HTR-8/SVneo (cell line): Measurements from ENCODE around the gene TENM4.

Experiments
- DNase-seq: peaks from one replicate; pipeline ENCODE4 v3.0.0; 2011; ENCODE audit warnings: low spot score, mixed read lengths; ENCODE audit not compliant: insufficient read length
- FAIRE-seq: peaks from 2 replicates; lab custom pipeline; 2011; peaks lifted over from hg19 to GRCh38; lab: Jason Lieb, UNC

Gene TENM4

GRCh38 chr11:79160791-79161403 lies 279.9 kb downstream of the TENM4 start:
- DNase-seq (no peak), FAIRE-seq (no peak)

DNA sequence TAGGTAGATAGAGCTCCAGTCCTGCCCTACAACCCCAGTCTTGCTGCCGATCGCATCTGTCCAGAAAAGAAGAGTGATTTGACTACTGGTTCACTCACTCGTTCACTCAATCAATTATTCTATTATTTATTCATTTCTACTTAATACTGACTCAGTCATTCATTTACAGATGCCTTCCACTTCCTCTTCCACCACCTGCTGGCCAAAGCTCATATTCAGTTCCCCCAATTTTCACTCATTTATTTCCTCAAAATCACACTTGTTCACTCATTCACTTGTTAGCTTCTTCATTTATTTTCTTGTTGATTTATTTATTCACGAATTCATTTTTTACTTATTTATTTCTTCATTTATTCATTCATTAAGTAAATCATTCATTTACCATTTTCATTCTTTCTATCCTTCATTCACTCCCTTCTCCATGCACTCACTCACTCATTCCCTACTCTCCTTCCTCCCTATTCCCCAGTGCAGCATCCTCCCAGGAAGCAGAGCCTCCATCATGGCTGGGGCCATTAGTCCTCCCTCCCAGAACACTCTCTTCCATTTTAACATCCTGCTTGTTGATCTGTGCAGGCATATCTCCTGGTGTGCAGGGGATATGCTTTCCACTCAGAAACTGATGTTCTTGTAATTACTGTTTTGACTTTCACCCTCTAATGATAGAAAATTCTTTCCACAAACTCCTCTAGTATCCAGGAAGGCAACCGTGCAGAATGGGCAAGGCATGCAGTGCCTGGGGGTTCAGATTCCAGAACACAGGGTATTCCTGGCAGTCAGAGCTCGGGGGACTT lies 281.0 kb downstream of the TENM4 start:
- DNase-seq, result no peak
- no peak for FAIRE-seq

DNA sequence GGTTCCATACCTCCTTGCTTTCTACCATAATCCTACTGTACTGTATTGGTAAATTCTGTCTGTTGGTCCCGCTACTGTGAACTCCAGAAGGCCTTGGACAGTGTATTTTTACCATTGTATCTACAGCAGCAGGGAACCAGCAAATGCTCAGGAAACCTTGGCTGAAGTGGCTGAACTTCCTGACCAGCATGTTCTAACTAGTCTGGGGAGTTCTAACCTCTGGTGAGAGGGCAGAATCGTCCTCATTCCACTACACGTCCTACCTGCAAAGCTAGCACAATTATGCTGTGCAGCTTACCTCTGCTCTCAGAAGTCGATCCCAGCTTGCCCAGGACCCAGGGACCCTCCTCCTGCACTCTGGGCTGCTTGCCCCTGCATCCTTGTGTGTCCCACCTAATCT lies 283.1 kb downstream of the TENM4 start:
- no peak for FAIRE-seq
- DNase-seq, result no peak

GRCh38 chr11:79156031-79156430 lies 284.8 kb downstream of the TENM4 start:
- DNase-seq (no peak), FAIRE-seq (no peak)

GRCh38 chr11:79155237-79155636 lies 285.6 kb downstream of the TENM4 start:
- DNase-seq (no peak), FAIRE-seq (no peak)

DNA sequence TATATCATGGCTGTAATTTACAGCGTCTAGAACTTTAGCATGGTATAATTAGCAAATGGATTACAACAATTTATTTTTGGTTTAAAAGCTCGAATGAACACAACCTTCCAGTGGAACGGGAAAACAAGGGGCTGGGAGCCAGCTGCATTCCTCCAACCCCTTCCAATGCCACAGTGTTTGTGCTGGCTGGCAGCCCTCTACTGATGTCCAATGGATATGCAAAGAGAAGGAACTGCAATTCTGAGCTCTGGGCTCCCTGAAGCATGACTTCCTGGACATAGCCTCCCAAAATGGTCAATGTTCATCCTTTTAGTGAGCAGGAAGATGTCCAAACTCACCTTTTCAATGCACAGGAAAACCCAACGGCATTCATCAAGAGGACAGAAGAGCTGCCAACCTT lies 288.3 kb downstream of the TENM4 start:
- FAIRE-seq (no peak), DNase-seq (no peak)

GRCh38 chr11:79151396-79151795 lies 289.4 kb downstream of the TENM4 start:
- no peak for FAIRE-seq

GRCh38 chr11:79150966-79151365 lies 289.9 kb downstream of the TENM4 start:
- DNase-seq, result no peak
- FAIRE-seq, result no peak

More at GRCh38 chr11:79151396-79151795, 289.4 kb downstream of the TENM4 start:
- no peak for DNase-seq

DNA sequence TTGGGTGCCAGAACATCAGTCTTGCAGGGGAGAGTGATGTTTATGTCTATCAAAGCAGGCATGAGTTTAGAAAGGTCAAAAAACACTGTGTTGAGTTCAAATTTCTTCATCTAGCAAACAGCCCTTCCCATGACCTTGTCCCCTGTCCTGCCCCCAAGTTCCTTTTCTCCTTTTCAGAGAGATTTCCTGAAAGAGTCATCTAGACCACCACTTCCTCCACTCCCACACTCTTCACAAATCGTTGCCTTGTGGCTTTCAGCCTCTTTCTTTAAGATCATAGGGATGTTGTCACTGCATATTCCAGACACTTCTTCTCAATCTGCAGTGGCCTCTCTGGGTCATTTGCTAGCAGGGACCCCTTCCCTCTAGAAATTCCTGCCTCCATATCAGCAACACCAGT lies 290.5 kb downstream of the TENM4 start:
- DNase-seq (no peak), FAIRE-seq (no peak)

- DNase-seq, result no peak
- FAIRE-seq, result no peak
Measured at GRCh38 chr11:79147731-79148130, 293.1 kb downstream of the TENM4 start.

DNA sequence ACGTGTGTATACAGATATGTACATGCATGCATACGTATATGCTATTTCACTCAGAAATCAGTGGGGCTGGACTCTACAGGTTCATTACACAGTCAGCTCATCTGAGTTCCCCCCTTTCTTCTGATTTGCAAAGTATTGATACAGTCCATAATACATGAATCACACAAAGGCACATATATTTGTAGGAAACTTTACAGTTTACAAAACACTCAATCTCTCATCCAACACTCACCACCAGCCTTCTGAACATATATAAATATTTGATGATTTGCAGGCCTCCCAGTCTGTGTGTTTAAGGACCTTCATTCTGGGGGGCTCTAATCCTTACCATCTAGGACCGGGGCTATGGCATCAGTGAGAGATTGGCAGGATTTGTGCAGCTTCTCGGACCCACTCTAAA lies 293.8 kb downstream of the TENM4 start:
- no peak for DNase-seq
- no peak for FAIRE-seq

GRCh38 chr11:79139900-79140299 lies 300.9 kb downstream of the TENM4 start:
- DNase-seq, result no peak
- no peak for FAIRE-seq

DNA sequence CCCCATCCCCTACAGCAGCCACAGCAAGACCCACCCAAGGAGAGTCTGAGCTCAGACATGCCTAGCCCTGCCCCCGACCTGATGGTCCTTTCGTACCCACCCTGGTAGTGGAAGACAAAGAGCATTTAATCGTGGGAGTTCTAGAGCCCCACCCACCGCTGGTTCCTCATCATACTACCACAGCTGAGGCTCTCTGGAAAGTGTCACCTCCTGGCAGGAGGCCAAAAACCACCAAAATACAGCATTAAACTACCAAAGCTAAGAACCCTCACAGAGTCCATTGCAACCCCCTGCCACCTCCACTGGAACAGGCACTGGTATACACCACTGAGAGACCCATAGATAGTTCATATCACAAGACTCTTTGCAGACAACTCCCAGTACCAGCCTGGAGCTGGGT lies 311.1 kb downstream of the TENM4 start:
- FAIRE-seq (no peak), DNase-seq (no peak)

DNA sequence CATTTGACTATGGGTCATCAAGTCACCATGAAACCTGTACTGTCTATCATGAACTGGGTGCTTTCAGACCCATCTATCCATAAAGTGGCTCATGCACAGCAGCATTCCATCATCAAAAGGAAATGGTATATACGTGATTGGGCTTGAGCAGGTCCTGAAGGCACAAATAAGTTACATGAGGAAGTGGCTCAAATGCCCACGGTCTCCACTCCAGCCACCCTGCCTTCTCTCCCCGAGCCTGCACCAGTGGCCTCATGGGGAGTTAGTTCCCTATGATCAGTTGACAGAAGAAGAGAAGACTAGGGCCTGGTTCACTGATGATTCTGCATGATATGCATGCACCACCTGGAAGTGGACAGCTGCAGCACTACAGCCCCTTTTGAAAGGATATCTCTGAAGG lies 312.5 kb downstream of the TENM4 start:
- FAIRE-seq (no peak), DNase-seq (no peak)

- DNase-seq, result no peak
- no peak for FAIRE-seq
Measured at GRCh38 chr11:79122759-79123158, 318.1 kb downstream of the TENM4 start.

DNA sequence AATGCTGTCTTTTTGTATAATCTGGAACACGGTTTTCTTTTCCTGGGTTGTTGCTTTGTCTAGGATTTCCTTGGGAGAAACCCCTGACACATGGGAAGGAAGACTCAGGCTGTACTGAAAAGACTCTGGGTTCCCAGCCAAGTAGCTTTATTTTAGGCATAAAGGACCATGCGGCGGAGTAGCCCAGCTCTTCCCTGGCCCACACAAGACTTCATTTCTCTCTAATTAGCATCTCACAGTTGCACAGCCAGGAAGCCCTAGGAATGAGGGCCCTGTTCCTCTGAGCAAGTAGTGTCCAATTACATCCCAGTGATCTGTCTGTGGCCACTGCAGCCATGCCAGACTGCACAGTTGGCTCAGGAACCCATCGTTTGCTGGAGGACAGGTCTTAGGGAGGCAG lies 319.5 kb downstream of the TENM4 start:
- FAIRE-seq, result no peak

DNA sequence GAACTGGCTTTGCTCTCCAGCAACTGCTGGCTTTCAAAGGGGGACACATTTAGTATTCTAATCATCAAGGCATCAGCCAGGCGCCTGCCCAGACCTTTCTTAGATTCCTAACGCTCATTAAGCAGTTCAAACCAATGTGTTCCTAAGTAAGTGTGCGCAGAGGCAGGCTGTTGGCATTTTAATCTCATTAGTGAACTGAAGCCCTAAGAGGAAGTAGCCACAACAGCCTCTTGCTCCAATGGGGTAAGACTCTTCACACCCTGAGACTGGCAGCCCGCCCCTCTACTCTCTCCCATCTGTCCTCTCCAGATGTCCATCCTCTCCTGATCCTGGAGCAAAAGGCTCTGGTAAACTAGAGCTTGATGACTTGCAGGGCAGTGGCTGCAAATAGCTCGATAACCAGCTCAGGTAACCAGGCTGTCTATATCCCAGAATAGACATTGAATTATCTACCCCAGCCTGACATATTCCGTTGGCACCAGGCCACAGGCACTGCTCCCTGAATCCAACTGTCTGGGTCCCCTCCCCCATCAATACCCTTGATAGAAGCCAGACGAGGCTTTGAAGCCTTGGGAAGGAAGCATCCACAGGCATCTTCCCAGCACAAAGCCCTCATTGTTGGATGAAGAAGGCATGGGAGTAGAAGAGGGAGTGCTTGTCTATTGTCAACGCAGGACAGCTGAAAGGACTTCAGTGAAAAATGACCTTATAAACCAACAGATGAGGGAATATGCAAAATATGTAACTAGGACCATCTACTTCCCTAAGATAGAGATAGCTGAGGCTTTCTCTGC lies 321.1 kb downstream of the TENM4 start:
- no peak for DNase-seq

More for the DNA sequence above, 319.5 kb downstream of the TENM4 start:
- DNase-seq, result no peak

GRCh38 chr11:79117488-79117887 lies 323.3 kb downstream of the TENM4 start:
- no peak for FAIRE-seq
- DNase-seq, result no peak

More for the DNA sequence above, 321.1 kb downstream of the TENM4 start:
- no peak for FAIRE-seq

GRCh38 chr11:79116600-79116999 lies 324.2 kb downstream of the TENM4 start:
- no peak for DNase-seq
- FAIRE-seq, result no peak

GRCh38 chr11:79113054-79113690 lies 327.7 kb downstream of the TENM4 start:
- FAIRE-seq (no peak), DNase-seq (no peak)

DNA sequence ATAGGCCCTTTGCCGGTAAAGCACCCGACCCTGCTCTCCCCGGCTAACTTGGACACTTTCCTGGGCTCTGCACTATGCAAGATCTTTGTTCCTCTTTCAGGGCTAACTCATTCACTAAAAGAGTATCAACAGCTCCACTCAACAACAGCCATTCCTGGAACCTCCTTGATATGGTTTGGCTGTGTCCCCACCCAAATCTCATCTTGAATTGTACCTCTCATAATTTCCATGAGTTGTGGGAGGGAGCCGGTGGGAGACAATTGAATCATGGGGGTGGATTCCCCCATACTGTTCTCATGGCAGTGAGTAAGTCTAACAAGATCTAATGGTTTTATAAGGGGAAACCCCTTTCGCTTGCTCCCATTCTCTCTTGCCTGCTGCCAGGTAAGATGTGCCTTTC lies 330.0 kb downstream of the TENM4 start:
- FAIRE-seq, result no peak

More for the DNA sequence above, 330.0 kb downstream of the TENM4 start:
- DNase-seq, result no peak
